Panc1 (cell line): Measurements from ENCODE around the gene WNT7B.

Experiments
- POLR2AphosphoS5 ChIP-seq: IDR thresholded peaks from 2 replicates; pipeline ENCODE4 v1.6.1; 2012; ENCODE audit warnings: mild to moderate bottlenecking, low read depth, low read length, moderate library complexity
- REST ChIP-seq, 2 experiments: IDR thresholded peaks; 2 replicates each; pipeline ENCODE4 v1.6.1; 2011 to 2012; ENCODE audit warnings: low read depth in 2 of 2, control low read depth in 1 of 2, low read length in 1 of 2, mild to moderate bottlenecking in 1 of 2, moderate library complexity in 1 of 2; ENCODE audit not compliant: insufficient read depth in 1 of 2
- SIN3A ChIP-seq: IDR thresholded peaks from 2 replicates; pipeline ENCODE4 v1.6.1; 2012; ENCODE audit warnings: low read depth, mild to moderate bottlenecking, low read length, moderate library complexity, borderline replicate concordance; ENCODE audit not compliant: insufficient read depth
- TF ChIP-seq, protein P1 (sequence below): fragments of 450-650 bp; IDR thresholded peaks from 2 replicates; pipeline ENCODE4 v1.5.1; 2017; ENCODE audit warnings: mild to moderate bottlenecking

DNA sequence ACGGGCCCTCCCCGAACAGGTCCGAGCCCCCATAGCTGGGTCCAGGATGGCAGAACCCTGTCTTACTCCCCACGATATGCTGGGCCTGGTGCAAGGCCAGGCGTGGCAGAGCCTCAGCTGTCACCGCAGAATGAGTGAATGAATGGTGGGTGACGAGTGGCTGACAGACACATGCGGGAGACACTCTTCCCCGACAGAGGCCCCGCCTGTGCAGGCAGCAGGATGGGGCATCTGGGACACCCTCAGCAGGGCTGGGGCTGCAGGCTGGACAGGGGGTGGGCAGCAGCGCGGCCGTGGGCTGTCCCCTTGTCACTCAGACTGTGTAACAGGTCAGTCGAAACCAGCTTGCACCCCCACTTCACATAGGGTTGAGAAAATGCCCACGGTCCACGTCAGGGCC lies 18.0 kb downstream of the WNT7B start:
- TF ChIP-seq, protein P1, sequence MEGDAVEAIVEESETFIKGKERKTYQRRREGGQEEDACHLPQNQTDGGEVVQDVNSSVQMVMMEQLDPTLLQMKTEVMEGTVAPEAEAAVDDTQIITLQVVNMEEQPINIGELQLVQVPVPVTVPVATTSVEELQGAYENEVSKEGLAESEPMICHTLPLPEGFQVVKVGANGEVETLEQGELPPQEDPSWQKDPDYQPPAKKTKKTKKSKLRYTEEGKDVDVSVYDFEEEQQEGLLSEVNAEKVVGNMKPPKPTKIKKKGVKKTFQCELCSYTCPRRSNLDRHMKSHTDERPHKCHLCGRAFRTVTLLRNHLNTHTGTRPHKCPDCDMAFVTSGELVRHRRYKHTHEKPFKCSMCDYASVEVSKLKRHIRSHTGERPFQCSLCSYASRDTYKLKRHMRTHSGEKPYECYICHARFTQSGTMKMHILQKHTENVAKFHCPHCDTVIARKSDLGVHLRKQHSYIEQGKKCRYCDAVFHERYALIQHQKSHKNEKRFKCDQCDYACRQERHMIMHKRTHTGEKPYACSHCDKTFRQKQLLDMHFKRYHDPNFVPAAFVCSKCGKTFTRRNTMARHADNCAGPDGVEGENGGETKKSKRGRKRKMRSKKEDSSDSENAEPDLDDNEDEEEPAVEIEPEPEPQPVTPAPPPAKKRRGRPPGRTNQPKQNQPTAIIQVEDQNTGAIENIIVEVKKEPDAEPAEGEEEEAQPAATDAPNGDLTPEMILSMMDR = no peak
- no peak for TF ChIP-seq REST (IDR thresholded peaks at IDR 0.05; ENCODE audit: insufficient read depth in 1 of 2, low read depth in 2 of 2, low read length in 1 of 2)
- TF ChIP-seq POLR2AphosphoS5 = no peak
- no peak for TF ChIP-seq SIN3A
